NCI-H1436 treated with DMSO at 0.1 percent for 48 hours (cell line): ENCODE measurements around the gene C1orf105.
"Not testable (repeated sequence)": the region's sequence is repeated elsewhere in the genome, so short reads cannot be mapped to it uniquely, and the experiment has no call there.

ENCODE experiments used
- DNase-seq: peaks from one replicate; lab custom pipeline; 2025; lab: John Stamatoyannopoulos, UW

The C1orf105 gene

DNA sequence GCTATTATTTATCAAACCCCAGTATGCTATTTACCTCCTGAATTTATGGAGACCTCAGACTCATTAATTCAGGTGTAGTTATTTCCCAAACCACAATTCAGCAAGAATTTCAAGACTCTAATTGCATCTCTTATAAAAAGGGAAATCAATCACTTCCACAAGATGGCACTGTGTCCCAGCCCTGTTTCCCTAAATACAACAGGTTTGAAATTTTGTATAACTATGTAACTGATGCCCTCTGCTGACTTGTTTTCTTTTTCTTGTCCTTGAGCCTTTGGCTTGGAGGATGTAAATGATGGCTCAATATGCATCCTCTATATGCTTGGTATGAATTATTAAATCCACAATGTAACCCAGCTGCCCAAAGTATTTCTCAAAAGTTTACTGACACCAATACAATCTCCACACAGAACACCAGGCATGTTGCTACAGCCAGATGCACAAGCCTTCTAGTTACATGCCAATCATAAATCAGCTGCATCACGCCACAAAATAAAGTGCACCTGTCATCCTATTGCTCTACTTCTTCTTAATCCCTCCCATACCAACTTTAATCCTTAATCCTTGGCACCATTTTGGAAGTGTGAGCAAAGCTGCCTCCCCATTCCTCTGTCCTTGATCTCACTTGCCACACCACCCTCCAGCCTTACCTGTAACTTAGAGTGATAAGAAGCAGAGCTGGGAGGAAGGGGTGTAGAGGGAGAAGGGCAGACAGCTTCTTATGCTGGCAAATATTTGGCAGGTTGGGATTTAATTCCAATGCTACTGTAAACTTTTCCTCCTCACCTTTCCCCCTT lies 9.0 kb downstream of the C1orf105 start:
- no peak for DNase-seq

DNA sequence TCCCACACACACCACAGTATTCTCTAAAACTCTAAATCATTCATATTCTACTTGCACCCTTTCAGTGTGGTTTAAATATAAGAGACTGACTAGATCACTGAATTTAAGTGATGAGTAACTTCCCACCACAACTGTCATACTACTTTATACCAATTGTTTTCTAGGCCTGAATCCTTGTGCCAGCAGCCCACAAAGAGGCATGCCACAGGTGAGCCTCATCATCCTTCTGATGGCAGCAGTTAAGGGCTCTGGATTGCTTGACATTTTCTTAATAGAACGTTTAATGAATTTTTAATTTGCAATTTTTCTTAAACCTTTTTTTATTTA lies 9.6 kb downstream of the C1orf105 start:
- DNase-seq, result no peak

DNA sequence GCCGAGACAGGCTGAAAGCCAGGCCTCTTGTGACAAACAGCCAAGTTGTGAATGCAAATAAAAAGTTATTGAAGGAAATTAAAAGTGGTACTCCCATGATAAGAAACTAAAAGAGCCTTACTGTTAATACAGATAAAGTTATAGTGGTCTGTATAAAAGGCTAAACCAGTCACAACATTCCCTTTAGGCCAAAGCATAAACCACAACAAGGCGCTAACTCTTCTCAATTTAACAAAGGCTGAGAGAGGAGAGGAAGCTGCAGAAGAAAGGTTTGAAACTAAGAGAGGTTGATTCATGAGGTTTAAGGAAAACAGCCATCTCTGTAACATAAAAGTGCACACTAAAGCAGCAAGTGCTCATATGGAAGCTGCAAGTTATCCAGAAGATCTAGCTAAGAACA lies 10.7 kb downstream of the C1orf105 start:
- no peak for DNase-seq

DNA sequence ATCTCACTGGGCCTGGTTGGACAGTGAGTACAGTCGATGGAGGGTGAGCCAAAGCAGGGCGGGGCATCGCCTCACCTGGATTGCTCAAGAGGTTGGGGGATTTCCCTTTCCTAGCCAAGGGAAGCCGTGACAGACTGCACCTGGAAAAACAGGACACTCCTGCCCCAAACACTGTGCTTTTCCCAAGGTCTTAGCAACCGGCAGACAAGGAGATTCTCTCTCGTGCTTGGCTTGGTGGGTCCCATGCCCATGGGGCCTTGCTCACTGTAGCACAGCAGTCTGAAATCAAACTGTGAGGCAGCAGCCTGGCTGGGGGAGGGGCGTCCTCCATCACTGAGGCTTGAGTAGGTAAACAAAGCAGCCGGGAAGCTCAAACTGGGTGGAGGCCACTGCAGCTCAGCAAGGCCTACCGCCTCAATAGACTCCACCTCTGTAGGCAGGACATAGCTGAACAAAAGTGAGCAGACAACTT lies 11.3 kb downstream of the C1orf105 start:
- DNase-seq, result no peak

DNA sequence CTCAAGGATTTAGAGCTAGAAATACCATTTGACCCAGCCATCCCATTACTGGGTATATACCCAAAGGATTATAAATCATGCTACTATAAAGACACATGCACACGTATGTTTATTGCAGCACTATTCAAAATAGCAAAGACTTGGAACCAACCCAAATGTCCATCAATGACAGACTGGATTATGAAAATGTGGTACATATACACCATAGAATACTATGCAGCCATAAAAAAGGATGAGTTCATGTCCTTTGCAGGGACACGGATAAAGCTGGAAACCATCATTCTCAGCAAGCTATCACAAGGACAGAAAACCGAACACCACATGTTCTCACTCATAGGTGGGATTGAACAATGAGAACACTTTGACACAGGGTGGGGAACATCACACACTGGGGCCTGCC lies 16.7 kb downstream of the C1orf105 start:
- DNase-seq, result not testable (repeated sequence)

DNA sequence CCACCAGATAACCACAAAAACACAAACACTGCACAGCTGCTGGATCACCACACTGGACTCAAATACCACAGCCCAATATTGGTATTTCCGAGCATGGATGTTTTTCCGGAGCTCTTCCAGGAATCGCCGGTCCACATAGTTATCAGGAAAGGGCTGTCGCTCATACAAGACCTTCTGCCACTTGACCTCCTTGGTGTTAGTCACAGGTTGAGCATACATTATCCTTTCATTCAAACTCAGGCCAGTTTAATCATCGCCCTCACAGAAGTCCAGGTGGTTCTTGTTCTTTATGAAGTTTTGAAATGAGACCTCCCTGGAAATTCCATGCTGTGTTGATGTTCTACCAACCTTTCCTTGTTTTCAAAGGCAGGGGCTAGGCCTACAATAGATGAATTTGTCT lies 21.9 kb downstream of the C1orf105 start:
- no peak for DNase-seq

DNA sequence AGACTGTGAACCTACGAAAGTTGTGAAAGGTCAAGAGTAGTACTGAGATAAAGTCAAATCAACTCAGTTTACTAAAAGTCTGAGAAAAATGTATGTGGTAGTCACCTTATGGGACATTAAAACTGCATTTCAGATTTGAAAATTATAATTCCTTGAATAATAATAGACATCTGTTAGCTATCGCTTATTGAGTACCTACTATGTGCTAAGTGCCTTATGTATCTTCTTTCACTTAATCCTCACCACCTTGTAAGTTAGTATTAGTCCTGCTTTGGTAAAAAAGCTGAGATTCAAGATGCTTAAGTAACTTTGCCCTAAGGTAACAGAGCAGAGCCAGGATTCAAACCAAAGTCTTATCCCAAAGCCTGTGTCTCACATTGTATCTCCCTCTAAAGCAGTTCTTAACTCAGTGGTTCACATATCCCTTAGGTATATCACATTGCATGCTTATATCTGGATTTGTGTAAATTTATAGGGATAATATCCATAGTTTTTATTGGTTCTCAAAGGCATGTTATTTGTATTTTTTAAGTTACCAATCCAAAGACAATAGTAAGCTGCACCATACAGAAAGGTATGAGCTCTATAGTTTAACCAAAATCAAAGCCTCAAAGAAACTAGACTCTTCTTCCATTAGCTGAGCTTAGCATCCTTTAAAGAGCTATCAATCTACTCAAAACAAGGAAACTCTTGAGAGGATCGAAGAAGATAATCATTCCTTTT lies 22.5 kb downstream of the C1orf105 start:
- DNase-seq, result no peak

DNA sequence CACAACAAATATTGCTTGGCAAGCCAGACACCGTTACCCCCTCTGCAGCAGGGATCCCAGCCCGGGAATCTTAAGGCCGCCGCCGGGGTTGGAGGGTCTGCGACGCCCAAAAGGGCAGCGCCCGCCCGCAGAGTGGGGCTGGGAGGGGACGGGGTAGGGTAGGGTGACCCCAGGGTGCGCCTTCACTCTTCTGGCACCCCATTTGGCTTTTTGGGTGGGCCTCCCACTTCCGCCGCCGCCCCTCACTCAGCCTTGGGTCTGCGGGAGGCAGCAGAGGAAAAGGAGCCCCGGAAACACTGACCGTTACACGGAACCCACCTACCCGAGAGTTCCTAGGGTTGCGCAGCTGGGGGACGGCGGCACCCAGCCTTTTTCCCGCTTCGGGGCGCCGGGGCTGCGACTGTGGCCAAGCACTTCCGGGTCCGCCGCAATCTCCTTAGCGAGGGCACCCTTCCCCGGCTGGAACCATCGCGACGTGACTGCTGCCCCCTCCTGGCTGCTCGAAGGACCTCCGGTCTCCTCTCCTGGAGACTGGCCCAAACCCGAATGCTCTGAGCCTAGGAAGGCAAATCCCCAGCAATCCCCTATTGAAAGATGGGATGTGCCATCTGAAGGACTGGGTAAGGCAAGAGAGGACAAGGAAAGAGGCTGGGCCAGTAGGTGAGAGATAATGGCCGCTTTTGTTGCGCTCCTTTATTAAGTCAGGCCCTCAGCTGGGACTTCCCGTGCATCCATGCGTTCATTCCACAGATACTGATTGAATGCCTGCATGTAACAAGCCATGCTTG lies 23.4 kb downstream of the C1orf105 start, which contains the start of gene PIGC:
PIGC (minus strand) TSS at position 404 of the 788 bp plus-strand sequence. CDS start 1,447 bp downstream, outside the sequence.
- DNase-seq, result peak; percentile 21

DNA sequence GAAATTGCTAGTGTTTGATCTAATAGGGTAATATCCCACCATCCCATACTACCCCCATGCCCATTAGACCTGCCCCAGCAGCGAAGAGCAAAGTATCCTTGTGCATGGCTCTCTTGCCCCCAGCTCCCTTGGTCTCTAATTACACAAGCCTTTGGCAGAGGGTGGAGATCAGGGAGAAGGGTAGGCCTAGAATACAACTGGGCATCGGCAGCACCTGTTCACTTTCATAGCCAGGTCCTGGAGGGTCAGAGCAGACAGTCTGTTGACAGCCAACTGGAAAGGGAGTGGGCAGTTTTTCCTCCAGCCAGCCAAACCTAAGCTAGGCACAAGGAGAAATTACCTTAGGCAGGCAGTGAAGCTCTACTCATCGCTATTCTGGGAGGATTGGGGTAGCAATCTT lies 26.1 kb downstream of the C1orf105 start:
- DNase-seq, result no peak

DNA sequence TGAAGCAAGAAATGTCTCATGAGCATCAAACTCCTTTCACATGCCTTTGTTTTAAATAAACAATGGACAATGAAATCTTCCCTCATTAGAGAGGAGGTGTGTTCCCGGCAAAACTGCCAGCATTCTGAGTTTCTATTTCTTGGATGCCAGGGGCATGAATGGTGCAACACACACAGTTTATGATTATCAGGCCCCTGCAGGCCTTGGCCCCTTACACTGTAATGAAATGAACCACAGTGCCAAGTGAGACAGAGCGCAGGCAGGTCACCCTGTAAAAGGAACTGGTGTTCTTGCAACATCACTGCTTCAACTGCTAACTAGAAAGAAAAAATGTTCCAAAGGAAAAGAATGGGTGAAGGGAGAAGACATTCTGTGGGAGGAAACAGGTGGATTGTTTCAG lies 27.2 kb downstream of the C1orf105 start:
- no peak for DNase-seq

DNA sequence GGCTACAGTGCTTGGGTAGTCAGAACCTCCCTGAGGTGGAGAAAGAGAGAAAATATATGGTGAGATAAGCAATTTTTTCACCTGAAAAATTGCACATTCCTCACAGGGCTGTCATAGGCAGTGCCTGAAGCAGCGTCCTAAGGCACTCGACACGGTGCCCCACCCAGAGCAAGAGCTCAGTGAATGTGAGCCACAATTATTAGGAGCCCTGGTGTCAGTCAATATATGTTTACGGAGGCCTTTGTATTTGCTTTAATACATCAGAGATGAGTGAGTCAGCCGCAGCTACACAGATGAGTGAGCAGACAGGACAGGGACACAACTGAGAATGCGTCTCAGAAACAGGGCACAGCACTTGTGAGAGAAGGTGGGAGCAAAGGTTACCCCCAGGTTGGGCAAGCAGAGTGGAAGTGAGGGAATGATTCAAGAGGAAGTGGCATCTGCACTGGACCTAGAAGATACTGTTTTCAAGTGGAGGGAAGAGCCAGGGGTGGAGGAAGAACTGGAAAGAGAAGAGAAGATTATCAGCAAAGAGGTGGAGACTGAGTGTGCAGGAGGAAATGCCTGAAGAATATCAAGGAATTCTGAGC lies 28.6 kb downstream of the C1orf105 start:
- no peak for DNase-seq

DNA sequence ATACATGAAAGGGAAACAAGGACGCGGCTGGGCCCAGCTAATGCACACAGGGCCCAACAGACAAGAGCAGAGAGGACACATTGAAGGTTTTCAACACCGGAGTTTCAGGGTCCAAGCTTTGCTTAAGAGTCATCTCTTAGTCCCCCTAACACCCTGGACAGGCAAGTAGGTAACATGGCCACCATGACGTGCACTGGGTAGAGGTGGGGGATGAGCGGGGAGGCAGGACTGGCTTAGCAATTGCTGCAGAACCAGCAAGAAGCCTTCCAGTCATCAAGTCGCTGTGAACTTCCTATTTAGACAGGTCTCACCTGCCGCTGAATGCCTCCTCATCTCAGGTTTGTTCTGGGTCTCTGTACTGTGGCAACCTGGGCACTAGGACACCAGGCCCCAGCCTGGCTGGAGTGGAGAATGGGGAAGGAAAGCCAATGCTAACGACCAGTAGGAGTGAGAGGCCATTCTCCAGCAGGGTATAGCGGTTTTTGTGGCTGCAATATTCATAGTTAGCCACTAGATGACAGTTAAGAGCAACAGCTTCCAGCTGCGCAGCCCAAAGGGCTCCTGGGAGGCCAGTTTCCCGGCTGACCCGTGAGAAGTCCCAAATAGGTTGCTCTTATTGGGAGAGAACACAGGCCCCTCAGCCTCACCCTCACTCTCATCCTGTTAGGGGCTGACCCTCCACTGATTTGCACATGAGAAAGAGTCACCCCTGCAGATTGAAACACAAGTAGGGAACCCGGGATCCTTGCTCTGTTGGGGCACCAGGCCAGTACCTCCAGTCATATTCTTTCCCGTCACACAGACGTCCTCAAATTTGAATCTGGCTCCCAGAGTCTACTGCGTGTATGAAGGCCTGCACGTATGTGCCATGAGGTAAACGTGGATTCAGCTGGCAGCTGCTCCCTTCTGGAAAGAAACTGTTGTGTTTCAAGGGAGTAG lies 29.4 kb downstream of the C1orf105 start:
- DNase-seq, result no peak

DNA sequence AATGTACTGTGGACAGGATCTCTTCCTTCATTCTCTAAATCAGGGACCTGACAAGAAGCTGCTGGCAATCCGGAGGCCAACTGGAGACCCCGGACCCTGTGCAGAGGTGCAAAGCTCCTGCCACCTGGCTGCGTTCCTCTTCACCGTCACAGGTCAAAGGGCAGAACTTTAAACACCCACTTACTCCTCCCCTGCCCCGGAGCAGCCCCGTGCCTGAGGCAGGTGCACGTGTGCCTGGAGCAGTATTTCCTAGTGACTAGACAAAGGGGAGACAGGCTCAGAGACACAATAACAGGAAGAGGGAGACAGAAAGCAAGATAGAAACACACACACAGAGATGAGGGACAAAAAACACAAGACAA lies 30.0 kb downstream of the C1orf105 start:
- no peak for DNase-seq

DNA sequence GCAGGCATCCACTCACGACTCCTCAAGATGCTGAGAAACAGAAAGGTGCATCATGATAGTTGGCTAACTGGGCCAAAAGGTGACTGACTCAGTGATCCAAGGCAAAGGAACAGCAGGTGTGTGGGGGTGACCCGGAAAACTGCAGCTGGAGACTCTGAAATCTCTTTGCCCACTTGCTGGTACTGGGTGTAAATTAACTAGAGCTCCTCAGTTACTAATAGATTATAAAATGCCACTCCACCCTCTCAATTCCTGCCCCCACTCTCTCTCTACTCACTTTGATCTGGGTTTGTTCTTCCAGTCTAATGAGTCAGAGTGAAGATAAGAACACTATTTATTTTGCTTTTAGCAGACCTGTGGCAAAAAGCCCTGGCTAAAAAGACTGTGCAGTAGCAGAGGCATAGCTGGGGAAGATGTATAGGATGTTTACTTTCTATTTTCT lies 30.5 kb downstream of the C1orf105 start:
- no peak for DNase-seq

DNA sequence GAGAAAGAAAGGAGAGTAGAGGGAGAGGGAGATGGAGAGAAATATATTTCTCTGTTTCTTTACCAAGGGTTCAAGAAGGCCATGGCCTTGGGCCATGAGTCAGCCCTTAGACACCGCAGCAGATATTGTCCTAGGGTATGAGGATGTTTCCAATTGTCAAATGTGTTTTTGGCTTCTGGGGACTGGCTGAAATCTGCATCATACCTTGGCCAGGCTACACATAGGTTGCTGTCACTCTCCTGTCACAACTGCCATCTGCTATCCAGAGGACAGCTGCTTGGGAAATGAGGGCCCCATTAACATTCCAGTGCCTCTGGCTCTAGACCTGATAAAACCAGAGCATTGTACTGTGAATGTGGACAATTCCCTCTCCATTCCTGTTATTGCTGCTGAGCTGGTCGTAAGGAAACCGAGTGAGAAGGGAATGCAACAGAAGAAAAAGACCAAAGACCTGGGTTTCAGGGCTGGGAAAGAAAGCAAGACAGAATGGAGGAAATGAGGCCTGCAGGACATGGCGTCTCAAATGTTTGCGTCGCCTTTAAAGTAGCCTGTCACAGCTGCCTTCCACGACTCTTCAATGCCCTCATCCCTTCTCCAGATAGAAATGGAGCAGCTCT lies 32.2 kb downstream of the C1orf105 start:
- DNase-seq, result no peak

DNA sequence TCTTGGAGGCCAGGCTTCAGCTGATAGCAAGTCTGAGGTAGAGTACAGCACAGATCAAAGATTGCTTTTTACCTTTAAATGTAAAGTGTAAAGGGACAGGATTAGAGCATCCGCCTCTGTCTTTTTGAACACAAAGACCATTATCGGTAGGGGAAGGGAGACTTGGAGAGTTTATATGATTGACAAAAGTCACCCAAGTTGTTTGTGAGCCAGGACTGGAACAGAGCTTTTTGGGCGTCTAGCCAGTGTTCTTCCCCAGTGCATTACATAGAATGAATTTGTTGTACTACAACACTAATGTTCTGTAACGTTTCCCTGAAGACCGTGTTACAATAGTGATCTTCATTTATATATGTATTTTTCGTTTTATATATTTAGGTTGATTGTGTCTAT lies 32.7 kb downstream of the C1orf105 start:
- no peak for DNase-seq

DNA sequence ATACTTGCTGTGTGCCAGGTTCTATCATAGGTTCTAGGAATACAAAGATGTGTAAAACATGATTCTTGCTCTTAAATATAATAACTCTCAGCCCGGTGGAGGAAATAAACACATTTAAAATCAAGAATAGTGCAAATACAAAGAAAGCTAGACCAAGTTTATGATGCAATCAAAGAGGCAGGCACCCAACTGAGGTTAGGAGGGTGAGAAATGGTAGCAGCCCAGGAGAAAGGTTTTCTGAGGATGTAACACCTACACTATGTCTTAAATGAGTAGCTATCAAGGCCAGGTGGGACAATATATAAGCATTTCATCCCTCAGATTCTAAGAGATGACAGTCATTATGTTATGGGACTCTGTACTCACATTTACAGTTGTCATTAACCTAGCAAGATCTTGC lies 33.1 kb downstream of the C1orf105 start:
- DNase-seq, result no peak

DNA sequence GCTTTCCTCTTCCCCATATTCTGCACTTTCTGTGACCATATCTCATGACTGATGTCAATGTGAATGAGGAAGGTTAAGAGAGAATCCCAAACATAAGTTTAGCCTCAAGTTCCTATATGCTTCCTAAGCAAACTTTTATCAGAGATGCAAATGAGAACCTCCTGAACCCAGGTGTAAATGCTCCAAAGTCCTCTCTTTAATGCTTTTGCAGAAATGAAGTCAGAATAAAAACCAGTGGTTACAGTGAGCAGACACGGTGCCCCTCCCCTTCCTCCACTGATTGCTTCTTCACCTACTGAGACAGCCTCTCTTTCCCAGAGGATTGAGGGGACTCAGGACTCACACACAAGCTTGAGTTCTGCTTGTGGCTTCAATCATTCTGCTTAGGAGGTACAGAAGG lies 35.0 kb downstream of the C1orf105 start:
- DNase-seq, result no peak

DNA sequence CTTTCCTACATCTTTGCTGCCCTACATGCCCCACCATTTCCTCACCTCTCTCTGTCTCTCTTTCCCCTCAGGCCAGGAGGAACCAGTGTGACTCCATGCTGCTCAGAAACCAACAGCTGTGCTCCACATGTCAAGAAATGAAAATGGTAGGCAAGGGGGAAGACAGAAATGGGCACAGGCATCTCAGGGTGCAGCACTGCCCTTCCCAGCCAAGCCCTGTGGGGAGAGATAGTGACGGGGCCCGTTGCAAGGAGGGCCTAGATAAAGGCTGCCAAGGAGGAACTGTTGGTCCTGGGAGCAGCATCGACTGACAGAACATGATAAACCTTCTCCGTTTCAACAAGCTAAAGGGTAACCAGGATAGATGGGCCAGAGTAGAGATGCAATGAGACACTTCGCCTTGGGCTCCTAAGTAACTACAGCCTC lies 35.9 kb downstream of the C1orf105 start:
- no peak for DNase-seq

DNA sequence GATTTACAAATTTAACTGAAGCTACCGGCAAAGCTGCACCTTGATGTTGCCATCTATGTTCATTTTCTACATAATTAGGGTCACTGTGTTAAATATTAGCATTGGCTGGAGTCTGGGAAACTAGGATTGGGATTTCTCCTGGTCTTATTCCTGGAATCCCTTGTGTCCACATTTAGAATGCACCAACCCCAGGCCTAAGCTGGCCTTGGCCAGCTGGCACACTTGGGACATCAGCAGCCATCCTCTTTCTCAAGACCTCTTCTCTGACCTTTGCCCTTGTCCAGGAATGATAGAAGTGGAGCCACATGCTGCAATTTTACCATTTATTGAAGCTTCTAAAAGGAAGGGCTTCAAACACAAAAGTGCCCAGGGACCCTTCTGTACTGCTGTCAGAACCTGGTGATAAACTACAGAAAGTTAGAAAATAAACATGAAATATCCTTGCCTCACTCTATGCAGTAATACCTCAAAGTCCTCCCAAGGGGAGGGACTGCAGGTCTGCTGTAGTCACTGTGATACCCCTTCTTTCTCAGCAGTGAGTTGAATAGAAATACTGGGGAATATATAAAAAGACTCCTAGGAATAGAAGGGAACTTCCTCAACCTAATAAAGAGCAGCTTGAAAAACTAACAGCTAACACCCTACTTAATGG lies 37.1 kb downstream of the C1orf105 start:
- no peak for DNase-seq
